Panc1 (cell line): Measurements from ENCODE around the gene THRSP. TPM values are rescaled to one million over a fixed set of nuclear protein-coding genes. Genes with fewer than 3 reads are reported as not detected.

Experiments
- ATAC-seq: fragments of 200-7000 bp; cut with Tn5 transposase; 2 replicates; pipeline ENCODE4 v1.9.1; 2020; ENCODE audit warnings: mild to moderate bottlenecking, moderate library complexity
- BruUV-seq: library from RNA; stranded (reverse); fragments of 400-500 nt; replicated peaks from 2 replicates; lab custom pipeline; 2021; lab: Mats Ljungman, UMichigan
- CTCF ChIA-PET: fragments of 300-600 bp; sonication (Branson Sonifier 250); formaldehyde crosslinking; loops from one replicate; lab custom pipeline; 2022; ENCODE audit warnings: antibody characterized with exemption; lab: Charles Lee
- POLR2A ChIA-PET: fragments of 300-600 bp; sonication (Branson Sonifier 250); formaldehyde crosslinking; loops from one replicate; lab custom pipeline; 2022; ENCODE audit warnings: antibody characterized with exemption; lab: Charles Lee
- DNase-seq: peaks from one replicate; pipeline ENCODE4 v3.0.0-alpha.2; 2010; ENCODE audit warnings: low read depth, low spot score
- H3K27ac ChIP-seq: 2 replicates; pipeline ENCODE4 v1.5.1; 2011; ENCODE audit warnings: mild to moderate bottlenecking, low read length, inconsistent platforms
- H3K27me3 ChIP-seq: fragments of 200-500 bp; sonication (Bioruptor generic); 2 replicates; pipeline ENCODE4 v1.6.0; 2014; ENCODE audit warnings: low read length, inconsistent platforms; ENCODE audit not compliant: control insufficient read depth, insufficient read depth
- H3K36me3 ChIP-seq: fragments of 200-500 bp; sonication (Bioruptor generic); 2 replicates; pipeline ENCODE4 v1.5.1; 2014; ENCODE audit warnings: inconsistent platforms, mild to moderate bottlenecking, low read length, moderate library complexity; ENCODE audit not compliant: control insufficient read depth, insufficient read depth
- H3K4me1 ChIP-seq: 2 replicates; pipeline ENCODE4 v1.5.1; 2011; ENCODE audit warnings: inconsistent platforms, mild to moderate bottlenecking, low read length, moderate library complexity; ENCODE audit not compliant: control insufficient read depth, insufficient read depth
- H3K4me3 ChIP-seq, 2 experiments: 2 replicates each; pipeline ENCODE4 v1.5.1; 2011 to 2012; ENCODE audit warnings: low read depth in 2 of 2, low read length in 2 of 2, mild to moderate bottlenecking in 2 of 2, inconsistent platforms in 1 of 2, moderate library complexity in 1 of 2
- H3K9me3 ChIP-seq: fragments of 200-500 bp; sonication (Bioruptor generic); 2 replicates; pipeline ENCODE4 v1.5.1; 2014; ENCODE audit warnings: low read depth, mild to moderate bottlenecking, inconsistent platforms, low read length, moderate library complexity; ENCODE audit not compliant: control insufficient read depth, insufficient read depth
- POLR2AphosphoS5 ChIP-seq: IDR thresholded peaks from 2 replicates; pipeline ENCODE4 v1.6.1; 2012; ENCODE audit warnings: mild to moderate bottlenecking, low read depth, low read length, moderate library complexity
- SIN3A ChIP-seq: IDR thresholded peaks from 2 replicates; pipeline ENCODE4 v1.6.1; 2012; ENCODE audit warnings: low read depth, mild to moderate bottlenecking, low read length, moderate library complexity, borderline replicate concordance; ENCODE audit not compliant: insufficient read depth
- TCF7L2 ChIP-seq: IDR thresholded peaks from 2 replicates; pipeline ENCODE4 v1.6.1; 2011; ENCODE audit warnings: mild to moderate bottlenecking, low read depth, low read length, inconsistent platforms
- in situ Hi-C: cut with HindIII; loops from 2 replicates; pipeline ENCODE4 v1.10.0; 2016; ENCODE audit warnings: low sequenced_read_pairs, low pct_unique_long_range_greater_than_20kb
- intact Hi-C: fragments of 100-400 bp; cut with micrococcal nuclease; formaldehyde crosslinking; loops from one replicate; pipeline ENCODE4 v1.10.0; 2022; ENCODE audit not compliant: unreplicated experiment
- total RNA-seq: library from RNA; stranded (reverse); gene quantifications from one replicate; pipeline ENCODE4 v1.2.1, GENCODE V29; 2021; ENCODE audit not compliant: unreplicated experiment
- TF ChIP-seq, protein P1 (sequence below): fragments of 450-650 bp; IDR thresholded peaks from 2 replicates; pipeline ENCODE4 v1.5.1; 2017; ENCODE audit warnings: mild to moderate bottlenecking
- TF ChIP-seq, protein P2 (sequence below), 2 experiments: IDR thresholded peaks; 2 replicates each; pipeline ENCODE4 v1.6.1; 2011 to 2012; ENCODE audit warnings: low read depth in 2 of 2, control low read depth in 1 of 2, low read length in 1 of 2, mild to moderate bottlenecking in 1 of 2, moderate library complexity in 1 of 2; ENCODE audit not compliant: insufficient read depth in 1 of 2

THRSP gene
- total RNA-seq, 1 experiment from 2014 or later, result not detected

DNA sequence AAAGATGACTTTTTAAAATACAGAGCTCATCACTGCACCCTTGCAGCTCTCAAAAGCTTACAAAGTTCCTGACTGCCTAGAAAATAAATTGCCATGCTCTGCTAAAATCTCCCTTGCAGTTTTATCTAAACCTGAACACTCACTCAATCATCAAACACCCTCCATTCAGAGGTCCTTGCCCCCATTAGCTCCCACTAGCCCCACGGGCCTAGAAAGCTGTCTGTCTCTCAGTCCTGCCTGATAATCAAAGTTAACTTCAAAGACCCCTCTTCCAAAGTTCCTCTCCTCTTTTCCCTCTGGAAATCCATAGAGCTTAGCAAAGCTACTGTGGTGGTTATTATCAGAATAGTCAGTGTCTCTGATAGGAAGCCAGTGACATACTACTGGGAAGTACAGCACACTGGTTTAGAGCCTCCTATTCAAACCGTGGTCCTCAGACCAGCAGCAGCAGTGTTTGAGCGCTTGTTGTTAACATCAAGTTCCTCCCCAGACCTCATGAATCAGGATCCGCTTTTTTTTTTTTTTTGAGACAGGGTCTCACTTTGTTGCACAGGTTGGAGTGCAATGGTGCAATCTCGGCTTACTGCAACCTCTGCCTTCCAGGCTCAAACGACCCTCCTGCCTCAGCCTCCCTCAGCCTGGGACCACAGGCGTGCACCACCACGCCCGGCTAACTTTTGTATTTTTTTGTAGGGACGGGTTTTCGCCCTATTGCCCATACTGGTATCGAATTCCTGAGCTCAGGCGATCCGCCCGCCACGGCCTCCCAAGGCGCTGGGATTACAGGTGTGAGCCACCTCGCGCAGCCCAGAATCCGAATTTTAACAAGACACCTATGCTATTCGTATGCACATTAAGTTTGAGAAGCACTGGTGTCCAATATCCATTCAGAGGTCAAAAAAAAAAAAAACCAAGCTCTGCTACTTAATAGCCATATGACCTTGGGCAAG is 14.8 kb downstream of the THRSP start:
- H3K9me3 ChIP-seq, result no peaks in the 10 kb centered on the region
- no TSS peak for BruUV-seq
- peak overlapping the region; percentile 80 to 87 for H3K4me3 ChIP-seq
- H3K36me3 ChIP-seq, result no peaks in the 10 kb centered on the region; the same call in 1 of the 2 replicates
- CTCF ChIA-PET, result no interaction called here
- H3K4me1 ChIP-seq, result peaks cover 22% of the 10 kb centered on the region
- intact Hi-C loops, result no loop called here
- H3K27ac ChIP-seq, result peak overlapping the region; percentile 96
- DNase-seq (no peak), ATAC-seq (no peak)
- TF ChIP-seq, protein P1, sequence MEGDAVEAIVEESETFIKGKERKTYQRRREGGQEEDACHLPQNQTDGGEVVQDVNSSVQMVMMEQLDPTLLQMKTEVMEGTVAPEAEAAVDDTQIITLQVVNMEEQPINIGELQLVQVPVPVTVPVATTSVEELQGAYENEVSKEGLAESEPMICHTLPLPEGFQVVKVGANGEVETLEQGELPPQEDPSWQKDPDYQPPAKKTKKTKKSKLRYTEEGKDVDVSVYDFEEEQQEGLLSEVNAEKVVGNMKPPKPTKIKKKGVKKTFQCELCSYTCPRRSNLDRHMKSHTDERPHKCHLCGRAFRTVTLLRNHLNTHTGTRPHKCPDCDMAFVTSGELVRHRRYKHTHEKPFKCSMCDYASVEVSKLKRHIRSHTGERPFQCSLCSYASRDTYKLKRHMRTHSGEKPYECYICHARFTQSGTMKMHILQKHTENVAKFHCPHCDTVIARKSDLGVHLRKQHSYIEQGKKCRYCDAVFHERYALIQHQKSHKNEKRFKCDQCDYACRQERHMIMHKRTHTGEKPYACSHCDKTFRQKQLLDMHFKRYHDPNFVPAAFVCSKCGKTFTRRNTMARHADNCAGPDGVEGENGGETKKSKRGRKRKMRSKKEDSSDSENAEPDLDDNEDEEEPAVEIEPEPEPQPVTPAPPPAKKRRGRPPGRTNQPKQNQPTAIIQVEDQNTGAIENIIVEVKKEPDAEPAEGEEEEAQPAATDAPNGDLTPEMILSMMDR, result no peak
- TF ChIP-seq POLR2AphosphoS5 (no peak), TCF7L2 (no peak), SIN3A (no peak)
- TF ChIP-seq, protein P2, sequence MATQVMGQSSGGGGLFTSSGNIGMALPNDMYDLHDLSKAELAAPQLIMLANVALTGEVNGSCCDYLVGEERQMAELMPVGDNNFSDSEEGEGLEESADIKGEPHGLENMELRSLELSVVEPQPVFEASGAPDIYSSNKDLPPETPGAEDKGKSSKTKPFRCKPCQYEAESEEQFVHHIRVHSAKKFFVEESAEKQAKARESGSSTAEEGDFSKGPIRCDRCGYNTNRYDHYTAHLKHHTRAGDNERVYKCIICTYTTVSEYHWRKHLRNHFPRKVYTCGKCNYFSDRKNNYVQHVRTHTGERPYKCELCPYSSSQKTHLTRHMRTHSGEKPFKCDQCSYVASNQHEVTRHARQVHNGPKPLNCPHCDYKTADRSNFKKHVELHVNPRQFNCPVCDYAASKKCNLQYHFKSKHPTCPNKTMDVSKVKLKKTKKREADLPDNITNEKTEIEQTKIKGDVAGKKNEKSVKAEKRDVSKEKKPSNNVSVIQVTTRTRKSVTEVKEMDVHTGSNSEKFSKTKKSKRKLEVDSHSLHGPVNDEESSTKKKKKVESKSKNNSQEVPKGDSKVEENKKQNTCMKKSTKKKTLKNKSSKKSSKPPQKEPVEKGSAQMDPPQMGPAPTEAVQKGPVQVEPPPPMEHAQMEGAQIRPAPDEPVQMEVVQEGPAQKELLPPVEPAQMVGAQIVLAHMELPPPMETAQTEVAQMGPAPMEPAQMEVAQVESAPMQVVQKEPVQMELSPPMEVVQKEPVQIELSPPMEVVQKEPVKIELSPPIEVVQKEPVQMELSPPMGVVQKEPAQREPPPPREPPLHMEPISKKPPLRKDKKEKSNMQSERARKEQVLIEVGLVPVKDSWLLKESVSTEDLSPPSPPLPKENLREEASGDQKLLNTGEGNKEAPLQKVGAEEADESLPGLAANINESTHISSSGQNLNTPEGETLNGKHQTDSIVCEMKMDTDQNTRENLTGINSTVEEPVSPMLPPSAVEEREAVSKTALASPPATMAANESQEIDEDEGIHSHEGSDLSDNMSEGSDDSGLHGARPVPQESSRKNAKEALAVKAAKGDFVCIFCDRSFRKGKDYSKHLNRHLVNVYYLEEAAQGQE (IDR thresholded peaks at IDR 0.05; ENCODE audit: insufficient read depth in 1 of 2, low read depth in 2 of 2, low read length in 1 of 2), result no peak
- in situ Hi-C loops, result no loop called here
- no peaks in the 10 kb centered on the region for H3K27me3 ChIP-seq
- POLR2A ChIA-PET, result interaction anchor here (0.6 kb wide), 4 partner anchors 11 to 1240 kb away, joined by 3 to 8 read pairs (median 4); no protein-coding TSS in a partner anchor

DNA sequence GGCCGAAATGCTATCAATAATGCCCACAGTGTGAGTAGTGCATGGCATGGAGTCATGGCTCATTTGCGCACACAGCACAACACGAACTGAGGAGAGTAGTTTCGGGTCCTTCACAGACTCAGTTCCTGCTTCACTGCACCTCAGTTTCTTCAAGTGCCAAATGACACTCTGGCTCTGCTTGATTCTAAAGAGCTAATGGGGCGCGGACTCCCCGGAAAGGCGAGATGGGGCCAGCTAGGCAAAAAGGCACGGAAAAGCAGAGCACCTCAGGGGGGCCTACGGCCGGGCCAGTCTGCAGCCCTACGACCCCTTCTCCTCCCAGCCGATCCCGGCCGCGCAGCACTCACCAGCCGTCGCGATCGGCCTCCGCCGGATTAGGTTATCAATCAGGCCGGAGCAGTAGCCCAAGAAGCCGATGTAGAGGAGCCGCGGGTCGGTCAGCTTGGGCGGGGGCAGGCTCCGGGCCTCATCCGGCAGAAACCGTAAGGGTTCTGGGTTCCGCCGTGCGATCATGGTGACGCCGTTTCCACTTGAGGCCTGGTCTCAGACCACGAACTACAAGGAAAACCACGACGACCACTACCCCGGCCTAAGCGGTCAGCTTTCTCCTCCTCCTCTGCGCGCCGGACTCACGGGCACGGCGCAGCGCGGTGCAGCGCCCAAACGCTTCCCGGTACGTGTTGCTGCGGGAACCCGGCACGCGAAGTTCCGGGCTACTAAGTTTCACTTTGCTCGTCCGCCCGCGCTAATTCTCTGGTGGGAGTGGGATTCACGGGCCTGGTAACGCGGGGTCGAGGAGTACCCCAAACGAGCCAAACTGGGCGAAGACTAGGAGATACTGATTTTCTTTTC is 15.8 kb downstream of the THRSP start, which contains the start of gene NDUFC2:
Gene NDUFC2, minus strand, starts transcription at position 631 of the 852 bp plus-strand sequence. Its CDS starts 118 bp downstream, at position 513.
- Histone ChIP-seq H3K36me3 (no peaks in the 10 kb centered on the region; the same call in 1 of the 2 replicates), H3K9me3 (no peaks in the 10 kb centered on the region), H3K27ac (peak within 1 kb of the TSS; percentile 96), H3K27me3 (no peaks in the 10 kb centered on the region), H3K4me3 (peak within 1 kb of the TSS; percentile 80 to 87), H3K4me1 (peaks cover 22% of the 10 kb centered on the region)
- intact Hi-C loops (no loop called here), in situ Hi-C loops (no loop called here)
- ChIA-PET CTCF (interaction anchor here (0.8 kb wide), 1 partner anchor 36 kb away, joined by 3 read pairs; no protein-coding TSS in a partner anchor), POLR2A (interaction anchor here (0.6 kb wide), 1 partner anchor 39 kb away, joined by 4 read pairs; no protein-coding TSS in a partner anchor)
- TF ChIP-seq TCF7L2 (peak; percentile 64; the same call in 1 of the 2 replicates), SIN3A (peak; percentile 97), POLR2AphosphoS5 (peak; percentile 98)
- TF ChIP-seq, protein P2 (IDR thresholded peaks at IDR 0.05; ENCODE audit: insufficient read depth in 1 of 2, low read depth in 2 of 2, low read length in 1 of 2), result 0 out of 4 replicates have a peak, but pooled peaks of 1 of the 2 experiments have one; percentile 67
- TF ChIP-seq, protein P1, result no peak
- ATAC-seq, result peak; percentile 95
- peak; percentile 51 for DNase-seq
- BruUV-seq, result TSS peak; percentile 91
